ENCODE measurements around the gene G2E3. TPM values are rescaled to one million over a fixed set of nuclear protein-coding genes. Genes with fewer than 3 reads are reported as not detected.

Gene G2E3
- total RNA-seq, 1 donor from 2014 or later = 21.5 TPM

- no peaks in the 10 kb centered on the region for H3K4me1 Mint-ChIP-seq (ENCODE audit: low read depth)
- no peak overlapping the region for H3K4me3 Mint-ChIP-seq
- peaks cover 13% of the 10 kb centered on the region for H3K9me3 Mint-ChIP-seq
- no peak overlapping the region for H3K27ac Mint-ChIP-seq
- intact Hi-C loops (cut with micrococcal nuclease) = no loop called here
- H3K27me3 Mint-ChIP-seq (ENCODE audit: insufficient read depth) = no peaks in the 10 kb centered on the region
- no peak for DNase-seq (ENCODE audit: low spot score)
- peaks cover 46% of the 10 kb centered on the region for H3K36me3 Mint-ChIP-seq (ENCODE audit: low read depth)
Observed at GRCh38 chr14:30648471-30648870, 89.5 kb downstream of the G2E3 start.

- H3K4me1 Mint-ChIP-seq (ENCODE audit: low read depth) = no peaks in the 10 kb centered on the region
- H3K36me3 Mint-ChIP-seq (ENCODE audit: low read depth) = peaks cover 19% of the 10 kb centered on the region
- no peaks in the 10 kb centered on the region for H3K27me3 Mint-ChIP-seq (ENCODE audit: insufficient read depth)
- H3K4me3 Mint-ChIP-seq = no peak overlapping the region
- no peak for DNase-seq (ENCODE audit: low spot score)
- no peak overlapping the region for H3K27ac Mint-ChIP-seq
- H3K9me3 Mint-ChIP-seq = no peaks in the 10 kb centered on the region
- intact Hi-C loops (cut with micrococcal nuclease) = loop anchor here (10.0 kb wide), 2 partner anchors 433 to 1913 kb away; no protein-coding TSS in a partner anchor
Observed at GRCh38 chr14:30651937-30652336, 93.0 kb downstream of the G2E3 start.

- H3K36me3 Mint-ChIP-seq (ENCODE audit: low read depth) = peaks cover 20% of the 10 kb centered on the region
- intact Hi-C loops (cut with micrococcal nuclease) = loop anchor here (5.0 to 10.0 kb wide), 5 partner anchors 37 to 1910 kb away; no protein-coding TSS in a partner anchor
- no peaks in the 10 kb centered on the region for H3K27me3 Mint-ChIP-seq (ENCODE audit: insufficient read depth)
- DNase-seq (ENCODE audit: low spot score) = no peak
- H3K4me1 Mint-ChIP-seq (ENCODE audit: low read depth) = no peaks in the 10 kb centered on the region
- no peak overlapping the region for H3K4me3 Mint-ChIP-seq
- H3K9me3 Mint-ChIP-seq = no peaks in the 10 kb centered on the region
- no peak overlapping the region for H3K27ac Mint-ChIP-seq
Observed at GRCh38 chr14:30655124-30655523, 96.2 kb downstream of the G2E3 start.

GRCh38 chr14:30655658-30656057, 96.7 kb downstream of the G2E3 start:
- intact Hi-C loops (cut with micrococcal nuclease) = loop anchor here (1.0 to 10.0 kb wide), 7 partner anchors 33 to 1909 kb away; partner anchors contain the start of gene SCFD1
- H3K9me3 Mint-ChIP-seq = no peaks in the 10 kb centered on the region
- no peaks in the 10 kb centered on the region for H3K27me3 Mint-ChIP-seq (ENCODE audit: insufficient read depth)
- H3K4me3 Mint-ChIP-seq = no peak overlapping the region
- no peak overlapping the region for H3K27ac Mint-ChIP-seq
- no peaks in the 10 kb centered on the region for H3K4me1 Mint-ChIP-seq (ENCODE audit: low read depth)
- H3K36me3 Mint-ChIP-seq (ENCODE audit: low read depth) = peaks cover 21% of the 10 kb centered on the region
- no peak for DNase-seq (ENCODE audit: low spot score)

DNA sequence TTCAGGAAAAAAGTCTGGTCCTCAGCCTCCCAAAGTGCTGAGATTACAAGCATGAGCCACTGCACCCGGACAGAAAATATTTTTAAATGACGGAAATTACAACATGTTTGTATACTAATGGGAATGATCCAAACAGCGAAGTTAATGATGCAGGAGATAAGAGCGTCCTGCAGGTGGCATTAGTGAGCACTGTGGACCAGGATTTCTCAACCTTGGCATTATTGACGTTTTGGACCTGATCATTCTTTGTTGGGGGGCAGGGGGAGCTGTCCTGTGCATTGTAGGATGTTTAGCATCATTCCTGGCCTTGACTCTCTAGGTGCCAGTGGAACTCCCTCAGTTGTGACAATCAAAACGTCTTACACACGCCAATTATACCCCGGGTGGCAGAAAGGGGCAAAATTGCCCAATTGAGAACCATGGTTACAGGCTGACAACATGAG, 97.3 kb downstream of the G2E3 start:
- Mint-ChIP-seq H3K27me3 (ENCODE audit: insufficient read depth) (no peaks in the 10 kb centered on the region), H3K27ac (no peak overlapping the region), H3K36me3 (ENCODE audit: low read depth) (peaks cover 19% of the 10 kb centered on the region), H3K4me1 (ENCODE audit: low read depth) (no peaks in the 10 kb centered on the region), H3K9me3 (no peaks in the 10 kb centered on the region), H3K4me3 (no peak overlapping the region)
- intact Hi-C loops (cut with micrococcal nuclease) = loop anchor here (1.0 to 10.0 kb wide), 7 partner anchors 33 to 1909 kb away; partner anchors contain the start of gene SCFD1
- DNase-seq (ENCODE audit: low spot score) = no peak

- intact Hi-C loops (cut with micrococcal nuclease) = loop anchor here (2.0 to 10.0 kb wide), 6 partner anchors 34 to 1908 kb away; partner anchors contain the start of gene SCFD1
- Mint-ChIP-seq H3K4me3 (no peak overlapping the region), H3K27me3 (ENCODE audit: insufficient read depth) (no peaks in the 10 kb centered on the region), H3K27ac (no peak overlapping the region), H3K9me3 (no peaks in the 10 kb centered on the region), H3K36me3 (ENCODE audit: low read depth) (peaks cover 11% of the 10 kb centered on the region), H3K4me1 (ENCODE audit: low read depth) (no peaks in the 10 kb centered on the region)
- no peak for DNase-seq (ENCODE audit: low spot score)
Observed at GRCh38 chr14:30657050-30657449, 98.1 kb downstream of the G2E3 start.

DNA sequence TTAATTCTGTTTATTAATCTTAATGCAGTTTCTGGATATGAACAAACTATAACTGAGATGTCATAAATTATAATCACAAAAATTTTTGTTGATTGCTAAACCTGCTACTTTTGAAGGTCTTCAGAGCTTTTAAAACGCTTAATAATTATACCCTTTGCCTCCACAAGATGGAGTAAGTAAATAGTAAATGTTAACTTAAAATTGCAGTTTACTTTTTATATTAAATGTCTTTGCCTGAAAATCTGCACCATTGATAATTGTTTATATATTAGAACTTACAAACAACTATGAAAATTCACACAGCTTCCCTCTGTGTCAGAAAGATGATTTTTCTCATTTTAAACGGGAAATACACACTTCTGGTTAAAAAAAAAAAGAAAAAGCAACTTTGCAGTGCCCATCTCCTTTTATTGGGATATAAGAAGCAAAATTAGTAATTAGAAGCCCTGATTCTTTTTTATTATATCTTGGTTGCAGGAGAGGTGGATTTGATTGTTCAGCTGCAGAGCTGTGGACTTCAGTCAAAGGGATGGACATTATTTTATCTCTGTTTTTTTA, 98.7 kb downstream of the G2E3 start:
- no peak overlapping the region for H3K4me3 Mint-ChIP-seq
- DNase-seq (ENCODE audit: low spot score) = no peak
- no peaks in the 10 kb centered on the region for H3K4me1 Mint-ChIP-seq (ENCODE audit: low read depth)
- intact Hi-C loops (cut with micrococcal nuclease) = loop anchor here (2.0 to 10.0 kb wide), 6 partner anchors 35 to 1907 kb away; partner anchors contain the start of gene SCFD1
- no peak overlapping the region for H3K27ac Mint-ChIP-seq
- H3K9me3 Mint-ChIP-seq = no peaks in the 10 kb centered on the region
- peaks cover 17% of the 10 kb centered on the region for H3K36me3 Mint-ChIP-seq (ENCODE audit: low read depth)
- no peaks in the 10 kb centered on the region for H3K27me3 Mint-ChIP-seq (ENCODE audit: insufficient read depth)

- no peak overlapping the region for H3K27ac Mint-ChIP-seq
- no peak for DNase-seq (ENCODE audit: low spot score)
- H3K4me3 Mint-ChIP-seq = no peak overlapping the region
- no peaks in the 10 kb centered on the region for H3K4me1 Mint-ChIP-seq (ENCODE audit: low read depth)
- intact Hi-C loops (cut with micrococcal nuclease) = loop anchor here (5.0 to 10.0 kb wide), 5 partner anchors 34 to 1906 kb away; no protein-coding TSS in a partner anchor
- H3K36me3 Mint-ChIP-seq (ENCODE audit: low read depth) = peaks cover 19% of the 10 kb centered on the region
- no peaks in the 10 kb centered on the region for H3K9me3 Mint-ChIP-seq
- H3K27me3 Mint-ChIP-seq (ENCODE audit: insufficient read depth) = no peaks in the 10 kb centered on the region
Observed at GRCh38 chr14:30658645-30659044, 99.7 kb downstream of the G2E3 start.

DNA sequence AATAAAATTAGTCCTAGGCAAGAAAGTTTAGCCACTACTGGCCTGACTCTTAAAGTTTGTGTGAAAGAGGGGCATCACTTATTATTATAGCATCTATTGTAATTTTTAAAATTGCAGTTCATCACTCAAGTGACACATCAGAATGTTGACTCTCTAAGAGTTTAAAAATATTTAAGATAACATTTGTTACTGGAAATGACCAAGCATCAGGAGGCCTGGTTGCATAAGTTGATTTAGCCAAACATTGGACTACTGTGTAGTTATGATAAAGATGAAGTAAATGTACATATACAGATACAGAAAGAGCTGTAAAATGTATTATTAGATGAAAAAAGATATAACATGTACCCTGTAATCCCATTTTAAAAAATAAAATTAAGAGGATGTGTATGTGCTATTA, 110.6 kb downstream of the G2E3 start:
- no peak overlapping the region for H3K27ac Mint-ChIP-seq
- DNase-seq (ENCODE audit: low spot score) = no peak
- H3K27me3 Mint-ChIP-seq (ENCODE audit: insufficient read depth) = no peaks in the 10 kb centered on the region
- intact Hi-C loops (cut with micrococcal nuclease) = no loop called here
- H3K4me3 Mint-ChIP-seq = no peak overlapping the region
- peaks cover 31% of the 10 kb centered on the region for H3K36me3 Mint-ChIP-seq (ENCODE audit: low read depth)
- H3K9me3 Mint-ChIP-seq = peaks cover 4% of the 10 kb centered on the region
- peaks cover 4% of the 10 kb centered on the region for H3K4me1 Mint-ChIP-seq (ENCODE audit: low read depth)

Other genes with a start within 250 kb of the G2E3 start
- gene SCFD1, start 63.2 kb downstream of the G2E3 start, total RNA-seq = 73.1 and 77.3 TPM in 2 replicates

Measured in activated T-helper 1 cell treated with anti-CD3 and anti-CD28 coated beads, Interleukin-12 subunit alpha, Interleukin-12 subunit beta, Interleukin-2, Interleukin-4 antibody, amounts not matched to agents 30 ng/mL and 10 ng/mL and 1 ng/mL, durations not matched to agents 14 hours and 24 hours and 36 hours (primary cell).